Mammary epithelial cell (primary cell): ENCODE measurements around the gene CREB5.

Source experiments
- CTCF ChIP-seq, 2 donors: IDR thresholded peaks in 1 of 2; conservative IDR thresholded peaks in 1 of 2; 2 replicates each; pipeline ENCODE4 v1.5.1; 2011 to 2012; ENCODE audit warnings: inconsistent platforms in 2 of 2, low read length in 2 of 2, mild to moderate bottlenecking in 2 of 2, control low read depth in 1 of 2, low read depth in 1 of 2; ENCODE audit not compliant: insufficient read depth in 1 of 2; ENCODE audit errors: extremely low read depth in 1 of 2
- EZH2 ChIP-seq: IDR thresholded peaks from 2 replicates; pipeline ENCODE4 v1.6.1; 2012; ENCODE audit warnings: low read length, inconsistent platforms, borderline replicate concordance

GRCh38 chr7:28744951-28745350 is 332.6 kb downstream of the CREB5 start:
- TF ChIP-seq CTCF (conservative IDR thresholded peaks at IDR 0.05 in 1 of 2, IDR thresholded peaks at IDR 0.05 in 1 of 2; ENCODE audit: extremely low read depth in 1 of 2, insufficient read depth in 1 of 2, low read depth in 1 of 2, low read length in 2 of 2) (no peak), EZH2 (no peak)
